ENCODE data around the gene NME3.

Gene NME3

DNA sequence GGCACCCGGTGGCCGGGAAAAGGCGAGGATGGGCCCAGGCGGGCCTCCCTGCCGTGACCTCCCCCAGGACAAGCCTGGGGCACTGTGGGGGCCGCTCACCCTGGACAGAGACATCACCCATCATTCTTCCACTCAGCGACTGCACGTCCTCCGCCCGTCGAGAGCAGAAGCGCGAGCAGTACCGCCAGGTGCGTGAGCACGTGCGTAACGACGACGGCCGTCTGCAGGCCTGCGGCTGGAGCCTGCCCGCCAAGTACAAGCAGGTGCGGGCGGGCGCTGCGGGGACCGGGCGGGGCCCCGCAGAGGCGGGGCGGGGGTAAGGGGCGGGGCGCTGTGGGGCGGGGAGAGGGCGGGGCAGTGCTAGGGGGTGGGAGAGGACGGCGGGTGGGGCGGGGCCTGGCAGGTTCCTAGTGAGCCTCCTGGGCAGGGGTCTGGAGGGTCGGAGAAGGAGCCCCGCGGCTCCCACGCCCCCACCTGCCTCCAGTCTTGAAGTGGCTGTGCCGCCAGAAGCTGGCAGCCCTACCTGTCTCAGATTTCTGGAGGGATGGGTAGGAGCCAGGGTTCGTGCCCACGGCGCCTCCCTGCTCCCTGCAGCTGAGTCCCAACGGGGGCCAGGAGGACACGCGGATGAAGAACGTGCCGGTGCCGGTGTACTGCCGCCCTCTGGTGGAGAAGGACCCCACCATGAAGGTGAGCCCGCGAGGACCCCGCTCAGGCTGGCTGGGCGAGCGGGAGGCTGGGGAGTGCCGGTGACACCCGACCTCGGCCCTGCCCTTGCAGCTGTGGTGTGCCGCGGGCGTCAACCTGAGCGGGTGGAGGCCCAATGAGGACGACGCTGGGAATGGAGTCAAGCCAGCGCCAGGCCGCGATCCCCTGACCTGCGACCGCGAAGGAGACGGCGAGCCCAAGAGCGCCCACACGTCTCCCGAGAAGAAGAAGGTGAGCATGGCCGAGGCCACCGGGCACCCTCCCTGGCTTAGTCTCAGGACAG lies 7.5 kb downstream of the NME3 start:
- no peak for TF ChIP-seq GATA3 (IDR thresholded peaks at IDR 0.05; ENCODE audit: low read depth, low read length)
- no peak for TF ChIP-seq GATA2 (IDR thresholded peaks at IDR 0.05; ENCODE audit: low read depth, low read length)

DNA sequence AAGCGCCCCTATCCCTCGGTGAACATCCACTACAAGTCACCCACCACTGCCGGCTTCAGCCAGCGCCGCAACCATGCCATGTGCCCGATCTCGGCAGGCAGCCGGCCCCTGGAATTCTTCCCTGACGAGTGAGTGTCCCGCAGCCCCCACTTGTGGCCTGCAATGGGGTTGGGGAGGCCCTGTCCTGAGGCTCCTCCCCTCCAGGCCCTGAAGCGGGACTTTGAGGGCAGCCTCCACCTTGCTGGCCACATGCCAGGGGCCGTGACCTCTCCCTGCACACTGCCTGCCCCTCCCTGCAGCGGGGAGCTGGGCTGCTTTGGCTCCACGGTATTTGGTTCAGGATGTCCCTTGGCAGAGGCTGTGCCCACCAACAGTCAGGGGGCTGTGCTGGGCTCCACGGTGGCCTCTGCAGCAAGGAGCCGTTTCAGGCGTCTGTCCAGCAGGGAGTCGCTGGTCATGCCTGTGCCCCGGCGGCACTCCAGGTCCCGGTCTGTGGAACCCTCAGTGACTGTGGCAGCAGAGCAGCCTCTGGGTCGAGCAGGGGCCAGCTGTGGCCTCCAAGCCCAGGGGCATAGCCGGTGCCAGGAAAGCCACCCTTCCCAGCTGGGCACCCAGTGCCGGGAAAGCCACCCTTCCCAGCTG lies 8.3 kb downstream of the NME3 start:
- TF ChIP-seq GATA2 (IDR thresholded peaks at IDR 0.05; ENCODE audit: low read depth, low read length) (no peak), GATA3 (IDR thresholded peaks at IDR 0.05; ENCODE audit: low read depth, low read length) (no peak)

DNA sequence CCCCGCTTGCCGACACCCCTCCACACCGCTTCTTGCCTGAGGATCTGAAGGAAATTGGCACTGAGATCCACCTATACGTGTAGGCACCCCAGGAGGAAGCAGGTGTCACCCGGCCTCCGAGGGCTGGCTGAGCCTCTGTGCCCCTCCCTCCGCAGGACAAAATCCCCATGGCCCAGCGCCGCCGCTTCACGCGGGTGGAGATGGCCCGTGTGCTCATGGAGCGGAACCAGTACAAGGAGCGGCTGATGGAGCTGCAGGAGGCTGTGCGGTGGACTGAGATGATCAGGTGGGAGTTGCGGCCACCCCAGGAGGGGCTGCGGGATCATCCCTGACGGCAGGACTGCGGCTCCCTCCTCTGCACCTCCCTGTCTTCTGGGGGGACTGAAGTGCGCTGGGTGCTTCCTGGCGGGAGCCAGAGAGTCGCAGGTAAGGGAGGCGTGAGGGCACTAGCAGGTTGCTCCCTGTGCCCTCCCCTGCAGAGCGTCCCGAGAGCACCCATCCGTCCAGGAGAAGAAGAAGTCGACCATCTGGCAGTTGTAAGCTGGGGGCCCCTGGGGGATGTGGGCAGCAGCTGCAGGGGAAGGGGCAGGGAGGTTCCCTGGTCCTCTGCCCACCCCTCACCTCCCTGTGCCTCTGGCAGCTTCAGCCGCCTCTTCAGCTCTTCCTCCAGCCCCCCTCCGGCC lies 9.0 kb downstream of the NME3 start:
- TF ChIP-seq GATA3 (IDR thresholded peaks at IDR 0.05; ENCODE audit: low read depth, low read length) (no peak), GATA2 (IDR thresholded peaks at IDR 0.05; ENCODE audit: low read depth, low read length) (no peak)

DNA sequence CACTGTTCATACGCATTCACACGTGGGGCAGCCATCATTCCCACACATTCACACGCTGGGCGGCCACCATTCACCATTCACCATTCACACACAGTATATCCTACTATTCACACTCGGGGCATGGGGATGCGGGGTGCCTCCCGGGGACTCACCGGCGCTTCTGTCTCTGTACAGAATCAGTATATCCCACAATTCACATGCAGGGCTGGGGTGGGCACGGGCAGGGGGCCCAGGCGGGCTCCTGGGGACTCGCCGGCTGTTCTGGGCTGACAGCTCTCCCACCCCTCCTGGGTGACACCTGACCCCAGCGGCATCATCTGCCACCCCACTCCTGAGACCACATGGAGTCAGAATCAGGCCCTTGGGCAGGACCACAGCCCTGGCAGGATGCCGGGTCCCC lies 9.6 kb downstream of the NME3 start:
- TF ChIP-seq GATA3 (IDR thresholded peaks at IDR 0.05; ENCODE audit: low read depth, low read length), result no peak
- TF ChIP-seq GATA2 (IDR thresholded peaks at IDR 0.05; ENCODE audit: low read depth, low read length), result no peak

DNA sequence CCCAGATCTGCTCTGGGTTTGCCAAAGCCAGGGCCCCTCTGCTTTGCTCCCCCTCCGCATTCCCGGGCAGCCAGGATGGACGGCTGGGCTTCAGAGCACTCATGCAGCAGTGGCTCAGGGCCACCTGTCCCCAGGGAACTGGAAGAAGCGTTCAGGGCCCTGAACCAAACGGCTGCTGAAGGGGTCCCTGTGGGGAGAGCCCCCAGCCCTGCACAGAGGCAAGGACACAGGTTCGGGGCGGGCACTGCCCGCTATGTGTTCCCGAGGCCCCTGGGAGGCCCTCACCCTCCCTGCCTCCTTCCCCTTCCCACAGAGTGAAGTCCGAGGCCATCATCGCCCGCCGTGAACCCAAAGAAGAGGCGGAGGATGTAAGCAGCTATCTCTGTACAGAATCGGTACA lies 10.4 kb downstream of the NME3 start:
- TF ChIP-seq GATA3 (IDR thresholded peaks at IDR 0.05; ENCODE audit: low read depth, low read length), result no peak
- no peak for TF ChIP-seq GATA2 (IDR thresholded peaks at IDR 0.05; ENCODE audit: low read depth, low read length)

DNA sequence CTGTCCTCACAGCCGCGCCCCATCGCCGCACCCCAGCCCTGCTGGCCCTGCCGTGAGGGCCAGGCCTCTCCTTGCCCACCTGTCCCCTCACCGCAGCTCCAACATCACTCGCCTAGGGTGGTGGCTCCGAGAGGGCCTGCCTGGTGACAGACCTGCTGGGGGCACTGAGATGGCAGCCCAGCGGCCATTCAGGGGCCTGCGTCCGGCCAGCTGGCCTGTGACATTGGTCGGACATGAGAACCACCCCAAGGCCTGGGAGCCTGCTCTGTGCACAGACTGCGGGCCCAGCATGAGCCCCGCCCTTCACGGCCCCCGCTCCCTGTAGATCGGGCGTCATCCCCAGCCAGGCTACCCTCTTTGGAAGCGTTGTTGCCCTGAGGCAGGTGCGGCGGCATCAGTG lies 11.8 kb downstream of the NME3 start:
- TF ChIP-seq GATA2 (IDR thresholded peaks at IDR 0.05; ENCODE audit: low read depth, low read length), result no peak
- no peak for TF ChIP-seq GATA3 (IDR thresholded peaks at IDR 0.05; ENCODE audit: low read depth, low read length)

DNA sequence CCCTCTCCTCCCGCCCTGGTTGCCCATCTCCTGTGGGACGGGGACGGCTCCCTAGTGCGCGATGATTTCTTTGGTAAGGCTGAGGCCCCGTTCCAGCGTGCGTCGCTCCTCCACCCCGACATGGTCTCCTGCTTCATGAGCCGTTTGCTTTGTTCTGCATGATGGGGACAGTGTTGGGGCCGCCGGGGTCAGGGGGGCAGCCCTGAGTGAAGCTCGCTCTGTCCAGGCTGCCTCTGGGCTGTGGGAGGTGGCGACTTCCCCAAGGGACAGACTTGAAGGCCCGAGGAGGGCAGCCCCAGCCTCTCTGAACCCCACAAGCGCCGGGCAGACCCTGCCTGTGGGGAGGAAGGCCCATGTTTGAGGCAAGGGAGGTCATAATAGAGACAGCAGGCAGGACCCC lies 12.4 kb downstream of the NME3 start:
- TF ChIP-seq GATA3 (IDR thresholded peaks at IDR 0.05; ENCODE audit: low read depth, low read length) (no peak), GATA2 (IDR thresholded peaks at IDR 0.05; ENCODE audit: low read depth, low read length) (no peak)

DNA sequence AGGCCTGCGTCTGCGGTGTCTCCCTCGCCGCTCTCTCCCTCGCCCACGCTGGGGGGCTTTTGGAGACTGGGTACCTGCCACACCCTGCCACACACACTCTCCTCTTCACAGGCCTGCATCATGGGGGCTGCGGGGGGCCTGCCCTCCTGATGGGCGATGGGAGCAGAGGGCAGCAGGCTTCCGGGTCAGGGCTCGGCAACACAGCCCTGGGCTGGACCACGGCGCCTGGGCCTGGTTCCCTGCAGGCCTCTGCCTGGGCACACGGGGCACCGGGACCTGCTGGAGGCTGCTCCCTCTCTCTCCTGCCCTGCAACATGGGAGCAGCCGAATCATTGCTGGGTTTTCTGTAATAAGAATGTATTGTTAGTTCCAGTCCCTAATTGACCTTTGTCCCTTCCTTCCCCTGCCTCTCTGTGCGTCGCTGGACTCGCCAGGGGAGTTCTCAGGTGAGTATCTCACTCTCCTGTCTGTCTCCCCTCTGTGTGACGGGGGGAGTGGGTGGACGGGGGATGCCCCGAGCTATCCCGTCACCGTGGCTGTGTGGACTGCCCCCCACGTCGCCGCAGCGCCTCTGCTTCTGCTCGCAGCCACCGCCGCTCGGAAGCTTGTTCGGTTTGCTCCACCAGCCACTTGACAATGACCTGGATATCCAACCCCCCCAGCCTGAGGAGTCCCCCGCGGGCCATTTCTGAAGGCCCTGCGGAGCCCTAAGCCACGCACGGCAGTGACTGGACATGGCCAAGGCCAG lies 13.5 kb downstream of the NME3 start:
- TF ChIP-seq GATA2 (IDR thresholded peaks at IDR 0.05; ENCODE audit: low read depth, low read length), result no peak

DNA sequence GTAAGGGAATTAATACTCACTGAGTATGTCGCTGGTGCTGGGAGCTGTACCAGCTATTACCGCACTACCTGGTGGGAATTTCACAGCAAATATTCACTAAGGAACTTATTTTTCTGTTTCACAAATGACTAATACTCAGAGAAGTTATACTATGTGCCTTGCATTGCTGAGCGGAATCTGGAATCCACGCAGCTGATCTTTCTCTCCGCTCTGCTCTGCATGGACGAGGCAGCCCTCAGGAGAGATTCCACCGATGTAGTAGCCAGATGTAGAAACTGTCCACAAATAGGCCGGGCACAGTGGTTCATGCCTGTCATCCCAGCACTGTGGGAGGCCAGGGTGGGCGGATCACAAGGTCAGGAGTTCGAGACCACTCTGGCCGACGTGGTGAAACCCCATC lies 17.1 kb downstream of the NME3 start:
- TF ChIP-seq GATA2 (IDR thresholded peaks at IDR 0.05; ENCODE audit: low read depth, low read length), result no peak
- TF ChIP-seq GATA3 (IDR thresholded peaks at IDR 0.05; ENCODE audit: low read depth, low read length), result no peak

DNA sequence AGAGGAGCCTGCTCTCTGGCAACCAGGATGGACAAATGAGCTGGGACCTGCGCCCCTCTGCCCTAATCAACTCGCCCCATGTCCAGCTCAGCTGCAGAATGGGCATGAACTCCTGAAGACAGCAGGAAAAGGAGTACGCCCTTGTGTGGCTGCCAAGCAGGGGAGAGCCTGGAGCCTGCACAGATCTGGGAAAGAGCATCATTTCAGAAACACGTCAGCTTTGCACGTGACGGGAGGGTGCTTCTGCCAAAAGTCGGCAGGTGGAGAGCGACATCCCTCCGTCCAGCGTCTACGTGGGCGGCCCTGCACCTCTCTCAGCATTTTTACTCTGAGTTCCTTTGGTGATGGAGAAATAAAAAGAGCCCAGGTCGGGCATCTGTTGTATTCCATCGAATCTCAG lies 18.5 kb downstream of the NME3 start:
- no peak for TF ChIP-seq GATA2 (IDR thresholded peaks at IDR 0.05; ENCODE audit: low read depth, low read length)
- TF ChIP-seq GATA3 (IDR thresholded peaks at IDR 0.05; ENCODE audit: low read depth, low read length), result no peak

DNA sequence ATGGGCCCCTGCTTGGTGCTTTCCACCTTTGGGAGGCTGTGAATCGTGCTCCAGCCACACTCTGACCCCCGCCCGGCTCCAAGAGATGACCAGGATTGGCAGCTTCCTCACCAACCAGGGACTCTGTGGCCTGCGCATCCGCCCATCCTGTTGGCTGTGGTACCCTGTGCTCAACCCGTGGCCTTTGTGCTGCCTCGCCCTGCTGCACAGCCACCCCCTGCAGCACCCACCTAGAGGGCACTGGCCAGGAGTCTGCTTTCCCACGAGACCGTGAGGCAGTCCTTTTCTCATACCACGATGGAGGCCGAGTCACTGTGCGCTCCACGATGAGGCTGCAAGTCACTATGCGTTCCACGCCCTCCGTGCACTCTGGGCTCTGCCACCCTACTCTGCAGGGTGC lies 19.4 kb downstream of the NME3 start:
- TF ChIP-seq GATA2 (IDR thresholded peaks at IDR 0.05; ENCODE audit: low read depth, low read length), result no peak
- no peak for TF ChIP-seq GATA3 (IDR thresholded peaks at IDR 0.05; ENCODE audit: low read depth, low read length)

DNA sequence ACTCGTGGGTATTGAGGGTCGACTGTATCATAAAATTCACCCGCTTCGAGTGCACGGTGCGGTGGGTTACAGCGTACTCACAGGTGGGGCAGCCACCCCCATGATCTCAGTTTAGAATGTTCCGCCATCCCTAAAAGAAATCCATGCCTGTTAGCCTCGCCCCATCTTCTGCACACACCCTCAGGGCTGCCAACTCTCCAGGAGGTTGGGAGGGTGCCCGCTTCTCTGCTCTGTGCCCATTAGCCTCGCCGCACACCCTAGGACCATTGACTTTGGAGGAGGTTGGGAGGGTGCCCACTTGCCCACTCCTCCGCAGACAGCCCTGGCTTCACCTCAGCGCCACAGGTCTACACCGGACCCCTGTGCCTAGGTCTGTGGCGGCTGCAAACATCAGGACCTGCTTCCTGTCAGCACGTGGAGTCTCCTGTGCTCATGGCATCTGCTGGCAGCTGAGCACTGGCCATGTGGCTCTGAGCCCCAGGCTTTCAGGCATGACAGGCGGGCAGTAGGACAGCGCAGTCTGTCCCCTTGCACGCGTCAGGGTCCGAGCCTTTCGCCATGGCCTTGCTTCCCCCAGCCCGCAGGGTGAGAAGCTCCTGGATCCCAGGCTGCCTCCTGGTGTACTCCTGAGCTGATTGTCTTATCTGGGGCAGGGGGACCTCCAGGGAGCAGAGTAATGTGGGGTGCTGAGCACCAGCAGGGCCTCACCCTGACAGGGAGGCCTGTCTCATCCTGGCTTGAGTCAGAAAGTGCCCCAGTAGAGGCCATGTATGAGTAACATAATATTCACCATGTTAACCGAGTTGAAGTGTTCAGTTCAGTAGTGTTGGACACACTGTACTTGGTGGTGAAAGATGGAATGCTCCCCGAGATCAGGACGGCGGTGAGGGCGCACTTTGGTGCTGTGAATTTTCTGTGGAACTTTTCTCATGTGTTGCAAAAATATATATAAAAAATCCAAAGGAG lies 21.9 kb downstream of the NME3 start:
- TF ChIP-seq GATA3 (IDR thresholded peaks at IDR 0.05; ENCODE audit: low read depth, low read length) (no peak), GATA2 (IDR thresholded peaks at IDR 0.05; ENCODE audit: low read depth, low read length) (no peak)

DNA sequence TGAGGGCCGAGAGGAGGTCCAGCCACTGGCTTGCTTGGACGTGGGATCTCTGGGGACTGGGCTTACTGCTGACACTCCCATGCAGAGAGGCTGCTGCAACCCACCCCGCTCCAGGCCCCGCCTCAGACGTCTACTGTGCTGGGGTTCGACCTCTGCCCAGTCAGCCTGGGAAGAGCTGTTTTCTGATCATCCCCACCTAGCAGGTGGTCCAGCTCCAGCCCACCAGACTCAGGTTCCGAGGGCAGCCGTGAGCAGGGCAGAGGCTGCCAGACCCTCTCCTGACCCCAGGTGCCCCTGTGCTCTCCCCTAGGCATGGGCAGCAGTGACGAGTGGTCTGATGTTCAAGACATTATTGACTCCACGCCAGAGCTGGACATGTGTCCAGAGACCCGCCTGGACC lies 23.4 kb downstream of the NME3 start:
- TF ChIP-seq GATA3 (IDR thresholded peaks at IDR 0.05; ENCODE audit: low read depth, low read length), result no peak
- no peak for TF ChIP-seq GATA2 (IDR thresholded peaks at IDR 0.05; ENCODE audit: low read depth, low read length)
